SK-N-SH (cell line): ENCODE results near the gene SFXN1. TPM values are rescaled to one million over a fixed set of nuclear protein-coding genes. Genes with fewer than 3 reads are reported as not detected.

ENCODE experiments used
- CTCF ChIA-PET: fragments of 300-600, 350-600 bp; formaldehyde crosslinking; extraction: SDS; loops from one replicate; lab custom pipeline; 2021; lab: Yijun Ruan, JAX
- POLR2A ChIA-PET: fragments of 350-600 bp; sonication (Branson Sonifier 250); formaldehyde crosslinking; extraction: SDS; loops from one replicate; lab custom pipeline; 2020; ENCODE audit warnings: antibody characterized with exemption, inconsistent platforms; lab: Yijun Ruan, JAX
- DNase-seq: peaks from one replicate; pipeline ENCODE4 v3.0.0; 2012
- H2AFZ ChIP-seq: fragments of 200-600 bp; sonication (generic); 2 replicates; pipeline ENCODE4 v1.8.1; 2016; ENCODE audit warnings: antibody characterized with exemption, mild to moderate bottlenecking, low read depth
- H3F3A ChIP-seq: fragments of 200-600 bp; sonication (generic); replicated peaks from 2 replicates; pipeline ENCODE3; 2016; ENCODE audit warnings: antibody characterized with exemption, mild to moderate bottlenecking; ENCODE audit not compliant: insufficient read depth
- H3K27ac ChIP-seq, 2 experiments: fragments of 200-500 bp in 1 of 2; fragments of 200-600 bp in 1 of 2; sonication (Bioruptor generic) in 1 of 2; sonication (generic), shearing (Covaris generic) in 1 of 2; 2 replicates each; pipeline versions ENCODE4 v1.5.1 to v1.6.1; 2014 to 2016; ENCODE audit warnings: low read depth in 2 of 2, inconsistent platforms in 1 of 2, low read length in 1 of 2, mild to moderate bottlenecking in 1 of 2, mixed read lengths in 1 of 2
- H3K27me3 ChIP-seq: fragments of 200-600 bp; sonication (generic), shearing (Covaris generic); 2 replicates; pipeline ENCODE4 v1.6.1; 2016; ENCODE audit warnings: mixed run types; ENCODE audit not compliant: insufficient read depth
- H3K36me3 ChIP-seq, 2 experiments: fragments of 200-500 bp in 1 of 2; fragments of 200-600 bp in 1 of 2; sonication (Bioruptor generic) in 1 of 2; sonication (generic) in 1 of 2; replicated peaks in 1 of 2; 2 replicates each; pipeline versions ENCODE3 to v1.5.1; 2014 to 2016; ENCODE audit warnings: low read length in 1 of 2, mild to moderate bottlenecking in 1 of 2; ENCODE audit not compliant: insufficient read depth in 2 of 2, control insufficient read depth in 1 of 2
- H3K4me1 ChIP-seq, 2 experiments: fragments of 200-500 bp in 1 of 2; fragments of 200-600 bp in 1 of 2; sonication (Bioruptor generic) in 1 of 2; sonication (generic), shearing (Covaris generic) in 1 of 2; 2 replicates each; pipeline versions ENCODE4 v1.5.1 to v1.6.1; 2014 to 2016; ENCODE audit warnings: low read depth in 1 of 2, low read length in 1 of 2, mixed run types in 1 of 2; ENCODE audit not compliant: insufficient read depth in 2 of 2, control insufficient read depth in 1 of 2
- H3K4me2 ChIP-seq: fragments of 200-600 bp; sonication (generic), shearing (Covaris generic); 2 replicates; pipeline ENCODE4 v1.6.1; 2017; ENCODE audit warnings: mixed run types
- H3K4me3 ChIP-seq, 2 experiments: fragments of 200-500 bp in 1 of 2; fragments of 200-600 bp in 1 of 2; sonication (Bioruptor generic) in 1 of 2; sonication (generic), shearing (Covaris generic) in 1 of 2; 2 replicates each; pipeline versions ENCODE4 v1.5.1 to v1.8.1; 2014 to 2016; ENCODE audit warnings: low read depth in 2 of 2, inconsistent platforms in 1 of 2, low read length in 1 of 2, mild to moderate bottlenecking in 1 of 2, mixed read lengths in 1 of 2, moderate library complexity in 1 of 2
- H3K79me2 ChIP-seq: fragments of 200-600 bp; sonication (generic); 2 replicates; pipeline ENCODE4 v1.8.1; 2017; ENCODE audit warnings: mild to moderate bottlenecking; ENCODE audit not compliant: insufficient read depth
- H3K9ac ChIP-seq: fragments of 200-600 bp; sonication (generic); 2 replicates; pipeline ENCODE4 v1.6.1; 2017; ENCODE audit warnings: mixed run types
- H3K9me2 ChIP-seq: fragments of 200-600 bp; sonication (generic); 2 replicates; pipeline ENCODE4 v1.6.1; 2017; ENCODE audit warnings: mixed run types
- H3K9me3 ChIP-seq: fragments of 200-600 bp; sonication (generic); 2 replicates; pipeline ENCODE4 v1.6.1; 2017; ENCODE audit warnings: mixed run types, mild to moderate bottlenecking, moderate library complexity
- H4K20me1 ChIP-seq: fragments of 200-600 bp; sonication (generic); 2 replicates; pipeline ENCODE4 v1.6.1; 2017; ENCODE audit warnings: mild to moderate bottlenecking, mixed run types; ENCODE audit not compliant: insufficient read depth
- CHD2 ChIP-seq: fragments of 150-350 bp; IDR thresholded peaks from 2 replicates; pipeline ENCODE4 v1.6.1; 2018; ENCODE audit warnings: low read length; ENCODE audit not compliant: partially characterized antibody
- CTCF ChIP-seq: fragments of 200-600 bp; sonication (generic); IDR thresholded peaks from 2 replicates; pipeline ENCODE4 v1.6.1; 2017; ENCODE audit warnings: antibody characterized with exemption, mild to moderate bottlenecking, moderate library complexity
- EP300 ChIP-seq, 2 experiments: IDR thresholded peaks; 2 replicates each; pipeline versions ENCODE4 v1.4.0 to v1.6.1; 2012; ENCODE audit warnings: borderline replicate concordance in 1 of 2, low read depth in 1 of 2, low read length in 1 of 2
- FOXJ3 ChIP-seq: sonication (generic); formaldehyde crosslinking; IDR thresholded peaks from 2 replicates; pipeline ENCODE4 v1.5.1; 2020; ENCODE audit warnings: mild to moderate bottlenecking, missing genetic modification reagents
- NFIC ChIP-seq: IDR thresholded peaks from 2 replicates; pipeline ENCODE4 v1.4.0; 2012; ENCODE audit warnings: borderline replicate concordance
- REST ChIP-seq: IDR thresholded peaks from 2 replicates; pipeline ENCODE4 v1.6.1; 2012; ENCODE audit warnings: mild to moderate bottlenecking, low read depth, low read length, moderate library complexity
- RFX5 ChIP-seq: IDR thresholded peaks from 2 replicates; pipeline ENCODE4 v1.6.1; 2012; ENCODE audit warnings: mild to moderate bottlenecking, improper control_type of control experiment, low read length
- RXRA ChIP-seq: IDR thresholded peaks from 2 replicates; pipeline ENCODE4 v1.4.0; 2012; ENCODE audit warnings: low read depth, mild to moderate bottlenecking, borderline replicate concordance
- TAF1 ChIP-seq: IDR thresholded peaks from 2 replicates; pipeline ENCODE4 v1.6.1; 2012; ENCODE audit warnings: low read depth, mild to moderate bottlenecking, low read length, moderate library complexity, borderline replicate concordance
- USF2 ChIP-seq: fragments of 150-350 bp; IDR thresholded peaks from 2 replicates; pipeline ENCODE4 v1.6.1; 2017; ENCODE audit warnings: antibody characterized with exemption, low read length, low read depth, borderline replicate concordance
- YY1 ChIP-seq: IDR thresholded peaks from 2 replicates; pipeline ENCODE4 v1.4.0; 2012; ENCODE audit warnings: low read depth, mild to moderate bottlenecking
- WGBS: methylation state at CpG from one replicate; pipeline ENCODE4 v1.1.6; 2017; ENCODE audit warnings: low lambda C conversion rate; 5-methylcytosine and 5-hydroxymethylcytosine counted together
- polyA plus RNA-seq, 3 experiments: library from polyadenylated mRNA; depleted of rRNA; stranded (reverse); fragments of >200 nt; gene quantifications; 2 replicates each; pipeline ENCODE4 v1.2.3, GENCODE V29; 2012
- TF ChIP-seq, protein P1 (sequence below): IDR thresholded peaks from 2 replicates; pipeline ENCODE4; 2012

The SFXN1 gene
- polyA plus RNA-seq, 1 of the 3 experiments (the other 2 are of a cell fraction): 73.6 TPM

DNA sequence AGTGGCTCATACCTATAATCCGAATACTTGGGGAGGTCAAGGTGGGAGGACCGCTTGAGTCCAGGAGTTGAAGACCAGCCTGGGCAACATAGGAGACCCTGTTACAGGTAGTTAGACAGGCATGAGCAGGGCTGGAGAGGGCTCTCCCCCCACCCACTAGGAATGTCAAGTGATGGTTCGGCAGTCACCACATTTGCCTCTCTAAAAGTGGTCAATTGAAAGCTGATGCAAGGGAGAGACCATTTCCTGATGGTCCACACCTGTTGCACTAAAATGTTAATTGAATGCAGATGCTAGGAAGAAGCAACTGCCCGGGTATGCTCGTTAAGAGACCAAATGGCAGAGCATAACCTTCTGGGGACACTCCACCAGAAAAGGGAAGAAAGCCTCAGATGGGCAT, 82.7 kb downstream of the SFXN1 start:
- H3K9me2 ChIP-seq: no peaks in the 10 kb centered on the region
- no peaks in the 10 kb centered on the region for H3F3A ChIP-seq
- H3K9ac ChIP-seq: no peak overlapping the region
- H3K79me2 ChIP-seq: no peaks in the 10 kb centered on the region
- ChIA-PET POLR2A (no interaction called here), CTCF (interaction anchor here (3.2 kb wide), 1 partner anchor 27 kb away, joined by 12 read pairs; no protein-coding TSS in a partner anchor)
- H3K9me3 ChIP-seq: no peaks in the 10 kb centered on the region
- H3K27me3 ChIP-seq: no peaks in the 10 kb centered on the region
- no peak overlapping the region for H3K4me3 ChIP-seq
- no peak overlapping the region for H3K4me2 ChIP-seq
- H2AFZ ChIP-seq: no peak overlapping the region
- WGBS: 29% methylated on average over 5 of the region's 5 CpGs
- H3K36me3 ChIP-seq: no peaks in the 10 kb centered on the region
- no peak for TF ChIP-seq TAF1
- TF ChIP-seq NFIC: no peak
- TF ChIP-seq EP300 (IDR thresholded peaks at IDR 0.05; ENCODE audit: borderline replicate concordance in 1 of 2, low read depth in 1 of 2, low read length in 1 of 2): no peak
- TF ChIP-seq, protein P1, sequence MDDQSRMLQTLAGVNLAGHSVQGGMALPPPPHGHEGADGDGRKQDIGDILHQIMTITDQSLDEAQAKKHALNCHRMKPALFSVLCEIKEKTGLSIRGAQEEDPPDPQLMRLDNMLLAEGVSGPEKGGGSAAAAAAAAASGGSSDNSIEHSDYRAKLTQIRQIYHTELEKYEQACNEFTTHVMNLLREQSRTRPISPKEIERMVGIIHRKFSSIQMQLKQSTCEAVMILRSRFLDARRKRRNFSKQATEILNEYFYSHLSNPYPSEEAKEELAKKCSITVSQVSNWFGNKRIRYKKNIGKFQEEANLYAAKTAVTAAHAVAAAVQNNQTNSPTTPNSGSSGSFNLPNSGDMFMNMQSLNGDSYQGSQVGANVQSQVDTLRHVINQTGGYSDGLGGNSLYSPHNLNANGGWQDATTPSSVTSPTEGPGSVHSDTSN: no peak
- TF ChIP-seq FOXJ3: no peak
- no peak for TF ChIP-seq CTCF
- TF ChIP-seq RFX5: no peak
- no peak for TF ChIP-seq USF2
- no peak for TF ChIP-seq CHD2
- no peak for TF ChIP-seq RXRA
- no peak for TF ChIP-seq REST
- TF ChIP-seq YY1: no peak
- no peak for DNase-seq
- H4K20me1 ChIP-seq: no peaks in the 10 kb centered on the region
- H3K27ac ChIP-seq: no peak overlapping the region
- H3K4me1 ChIP-seq: no peaks in the 10 kb centered on the region
